Measurements from ENCODE around the gene IQSEC1.

DNA sequence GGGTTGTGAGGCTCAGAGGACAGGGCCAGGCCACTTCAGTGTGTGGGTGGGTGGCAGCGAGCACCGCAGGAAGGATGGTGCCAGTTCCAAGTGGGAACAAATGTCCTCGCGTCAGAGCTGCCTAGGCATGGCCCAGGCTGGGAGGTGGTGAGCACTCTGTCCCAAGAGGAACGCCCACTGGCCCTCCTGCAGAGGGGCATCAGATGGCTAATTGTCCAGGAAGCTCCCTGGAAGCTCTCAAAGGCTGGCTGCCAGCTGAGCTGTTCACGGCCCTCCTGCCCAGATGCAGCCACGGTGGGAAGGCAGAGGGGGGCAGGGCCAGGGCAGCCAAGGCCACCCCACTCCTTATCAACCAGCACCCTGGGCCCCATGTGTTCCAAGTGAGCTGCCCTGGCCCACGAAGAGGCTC, 55.2 kb downstream of the IQSEC1 start:
- TF ChIP-seq GATA3 (IDR thresholded peaks at IDR 0.05; ENCODE audit: low read depth, low read length) (no peak), GATA2 (IDR thresholded peaks at IDR 0.05; ENCODE audit: low read depth, low read length) (0 out of 2 replicates have a peak, but pooled peaks have one; percentile 26)
